Right atrium auricular region (tissue), 2 donors: ENCODE results near the gene BPI. TPM values are rescaled to one million over a fixed set of nuclear protein-coding genes. Genes with fewer than 3 reads are reported as not detected.

ENCODE experiments used
- DNase-seq: peaks from one replicate; pipeline ENCODE4 v3.0.0-alpha.2; 2019; ENCODE audit warnings: low spot score
- H3K27ac ChIP-seq, 2 donors: fragments of 200-600 bp; sonication (generic); 1 replicate in 1 of 2; 2 replicates in 1 of 2; pipeline ENCODE4 v1.5.1; 2016 to 2019
- H3K27me3 ChIP-seq, 2 donors: fragments of 200-600 bp; sonication (generic); one replicate each; pipeline versions ENCODE4 v1.5.1 to v1.6.0; 2017 to 2019
- H3K36me3 ChIP-seq: fragments of 200-600 bp; sonication (generic); one replicate; pipeline ENCODE4 v1.5.1; 2016
- H3K4me1 ChIP-seq, 2 donors: fragments of 200-600 bp; sonication (generic); one replicate each; pipeline versions ENCODE4 v1.5.1 to v1.6.0; 2017 to 2019
- H3K4me3 ChIP-seq, 2 donors: fragments of 200-600 bp; sonication (generic); 1 replicate in 1 of 2; 2 replicates in 1 of 2; pipeline ENCODE4 v1.5.1; 2017 to 2019; ENCODE audit warnings: mild to moderate bottlenecking in 1 of 2, moderate library complexity in 1 of 2
- H3K9me3 ChIP-seq, 2 donors: fragments of 200-600 bp; sonication (generic); one replicate each; pipeline ENCODE4 v1.5.1; 2019
- CTCF ChIP-seq, 2 donors: fragments of 200-600 bp; sonication (generic); IDR thresholded peaks; one replicate each; pipeline ENCODE4 v1.5.1; 2019; ENCODE audit warnings: antibody characterized with exemption in 2 of 2
- total RNA-seq, 2 donors: library from RNA; depleted of rRNA; stranded (reverse); fragments of >200 nt; gene quantifications; one replicate each; pipeline ENCODE4 v1.1.0, GENCODE V29; 2016

Gene BPI
- total RNA-seq, 2 donors from 2014 or later = not detected

GRCh38 chr20:38296433-38296832, 7.5 kb upstream of the BPI start:
- Histone ChIP-seq H3K27ac (no peak overlapping the region), H3K4me3 (no peak overlapping the region), H3K4me1 (peaks cover 0 to 18% of the 10 kb centered on the region in 2 donors), H3K27me3 (no peaks in the 10 kb centered on the region), H3K36me3 (no peaks in the 10 kb centered on the region), H3K9me3 (no peaks in the 10 kb centered on the region)
- no peak for TF ChIP-seq CTCF (IDR thresholded peaks at IDR 0.05)
- no peak for DNase-seq

GRCh38 chr20:38297916-38298674, 5.9 kb upstream of the BPI start:
- Histone ChIP-seq H3K36me3 (no peaks in the 10 kb centered on the region), H3K9me3 (no peaks in the 10 kb centered on the region), H3K27me3 (no peaks in the 10 kb centered on the region), H3K4me3 (no peak overlapping the region), H3K27ac (peak overlapping the region; percentile 70 to 75), H3K4me1 (peaks cover 0 to 18% of the 10 kb centered on the region in 2 donors)
- no peak for TF ChIP-seq CTCF (IDR thresholded peaks at IDR 0.05)
- no peak for DNase-seq

- H3K4me1 ChIP-seq = peaks cover 0 to 18% of the 10 kb centered on the region in 2 donors
- no peaks in the 10 kb centered on the region for H3K9me3 ChIP-seq
- no peak overlapping the region for H3K4me3 ChIP-seq
- H3K36me3 ChIP-seq = no peaks in the 10 kb centered on the region
- H3K27ac ChIP-seq = peak overlapping the region; percentile 70 to 75
- TF ChIP-seq CTCF (IDR thresholded peaks at IDR 0.05) = no peak
- DNase-seq = peak; percentile 95
- H3K27me3 ChIP-seq = no peaks in the 10 kb centered on the region
These were observed 5.1 kb upstream of the BPI start for GRCh38 chr20:38298768-38299288.

- Histone ChIP-seq H3K9me3 (no peaks in the 10 kb centered on the region), H3K27me3 (no peaks in the 10 kb centered on the region), H3K4me3 (no peak overlapping the region), H3K27ac (peak overlapping the region; percentile 70 to 75), H3K4me1 (peaks cover 0 to 18% of the 10 kb centered on the region in 2 donors), H3K36me3 (no peaks in the 10 kb centered on the region)
- TF ChIP-seq CTCF (IDR thresholded peaks at IDR 0.05) = no peak
- DNase-seq = no peak
These were observed 4.0 kb upstream of the BPI start for GRCh38 chr20:38299963-38300362.

- no peaks in the 10 kb centered on the region for H3K36me3 ChIP-seq
- no peak for TF ChIP-seq CTCF (IDR thresholded peaks at IDR 0.05)
- H3K27ac ChIP-seq = peak overlapping the region in 1 of 2 donors; percentile 70
- DNase-seq = no peak
- no peaks in the 10 kb centered on the region for H3K9me3 ChIP-seq
- no peak overlapping the region for H3K4me3 ChIP-seq
- no peaks in the 10 kb centered on the region for H3K27me3 ChIP-seq
- H3K4me1 ChIP-seq = peaks cover 0 to 18% of the 10 kb centered on the region in 2 donors
These were observed 3.5 kb upstream of the BPI start for GRCh38 chr20:38300438-38300837.
